Stimulated activated naive B cell treated with anti-CD40 and anti-IgM and Interleukin-4, amounts not matched to agents 10 μg/mL and 1 μg/mL and 100 μg/mL, for 72 hours (primary cell): Measurements from ENCODE around the gene SERPINE3.

Experiments
- ATAC-seq, 2 donors: fragments of 150-1000 bp; cut with Tn5 transposase; replicated peaks; 2 replicates each; pipeline ENCODE4 v1.10.0; 2021; ENCODE audit warnings: moderate library complexity in 1 of 2
- DNase-seq: peaks from one replicate; pipeline ENCODE4 v3.0.0; 2021
- H3K27ac Mint-ChIP-seq: one replicate; pipeline ENCODE4 v1.8.0; 2022; ENCODE audit warnings: mild to moderate bottlenecking, mixed read lengths
- H3K27me3 Mint-ChIP-seq, 2 donors: one replicate each; pipeline ENCODE4 v1.8.0; 2022; ENCODE audit warnings: mixed read lengths in 2 of 2
- H3K36me3 Mint-ChIP-seq, 2 donors: one replicate each; pipeline ENCODE4 v1.8.0; 2022; ENCODE audit warnings: mixed read lengths in 2 of 2, mild to moderate bottlenecking in 1 of 2
- H3K4me1 Mint-ChIP-seq, 2 donors: one replicate each; pipeline ENCODE4 v1.8.0; 2022; ENCODE audit warnings: mixed read lengths in 2 of 2, mild to moderate bottlenecking in 1 of 2
- H3K4me3 Mint-ChIP-seq, 2 donors: one replicate each; pipeline ENCODE4 v1.8.0; 2022; ENCODE audit warnings: mild to moderate bottlenecking in 2 of 2, mixed read lengths in 2 of 2, moderate library complexity in 1 of 2
- H3K9me3 Mint-ChIP-seq, 2 donors: one replicate each; pipeline ENCODE4 v1.8.0; 2022; ENCODE audit warnings: mixed read lengths in 2 of 2, mild to moderate bottlenecking in 1 of 2

Gene SERPINE3

GRCh38 chr13:51339354-51339753 lies at the start of gene SERPINE3:
TSS of gene SERPINE3 (plus strand) at chr13:51339691. CDS start at chr13:51341092, 1,401 bp downstream.
- Mint-ChIP-seq H3K9me3 (no peaks in the 10 kb centered on the region), H3K27me3 (no peaks in the 10 kb centered on the region), H3K4me3 (no peak within 1 kb of the TSS), H3K4me1 (no peaks in the 10 kb centered on the region), H3K36me3 (peaks cover under 1 to 3% of the 10 kb centered on the region in 2 donors), H3K27ac (no peak within 1 kb of the TSS)
- ATAC-seq, result no peak
- no peak for DNase-seq

DNA sequence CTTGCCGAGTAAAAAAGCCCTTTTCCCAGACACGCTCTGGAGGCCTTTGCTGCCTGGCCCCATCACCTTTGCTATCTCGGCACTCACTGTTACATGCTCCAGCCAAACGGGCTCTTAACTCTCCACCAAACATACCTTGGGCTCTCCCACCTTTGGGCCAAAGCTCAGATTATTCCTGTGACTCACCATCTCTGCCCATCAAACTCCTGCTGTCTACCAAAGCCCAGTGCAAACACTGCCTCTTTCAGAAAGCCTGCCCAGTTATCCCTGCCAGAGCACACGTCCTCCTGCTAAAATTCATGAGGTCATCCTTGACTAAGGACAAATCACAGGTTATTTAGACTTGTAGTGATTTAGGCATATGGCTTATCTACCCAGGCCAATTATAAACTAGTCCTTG lies 48.1 kb upstream of the SERPINE3 start:
- H3K4me3 Mint-ChIP-seq, result no peak overlapping the region
- no peaks in the 10 kb centered on the region for H3K36me3 Mint-ChIP-seq
- peaks cover 4% of the 10 kb centered on the region in 2 donors for H3K27me3 Mint-ChIP-seq
- H3K27ac Mint-ChIP-seq, result no peak overlapping the region
- DNase-seq (no peak), ATAC-seq (no peak)
- peaks cover 0 to 4% of the 10 kb centered on the region in 2 donors for H3K4me1 Mint-ChIP-seq
- H3K9me3 Mint-ChIP-seq, result no peaks in the 10 kb centered on the region

- Mint-ChIP-seq H3K4me3 (no peak overlapping the region), H3K9me3 (no peaks in the 10 kb centered on the region), H3K36me3 (no peaks in the 10 kb centered on the region), H3K27me3 (peaks cover 0 to 4% of the 10 kb centered on the region in 2 donors), H3K27ac (no peak overlapping the region), H3K4me1 (no peaks in the 10 kb centered on the region)
- no peak for ATAC-seq
- no peak for DNase-seq
These were observed 47.4 kb upstream of the SERPINE3 start for GRCh38 chr13:51292000-51292565.

DNA sequence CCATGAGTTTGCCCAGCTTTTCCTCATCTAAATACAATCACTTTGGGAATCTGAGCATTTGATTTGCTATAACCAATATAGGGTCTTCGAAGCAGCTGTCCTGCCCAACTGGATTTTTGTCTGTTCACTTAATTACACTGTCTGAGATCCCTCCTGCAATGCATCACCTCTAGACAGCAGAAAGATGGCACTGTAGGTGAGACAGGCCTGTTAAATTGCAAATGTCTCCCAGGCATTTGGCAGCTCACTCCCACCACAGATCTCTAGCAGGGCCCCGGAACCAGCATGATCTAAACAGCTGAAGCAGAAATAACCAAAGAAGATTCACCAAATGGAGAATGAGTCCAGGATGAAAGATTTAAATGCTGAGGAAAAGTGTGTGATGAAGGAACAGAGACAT lies 41.9 kb upstream of the SERPINE3 start:
- no peak overlapping the region for H3K4me3 Mint-ChIP-seq
- no peaks in the 10 kb centered on the region for H3K4me1 Mint-ChIP-seq
- no peak overlapping the region for H3K27ac Mint-ChIP-seq
- ATAC-seq, result peak in 1 of 2 donors; percentile 25
- no peaks in the 10 kb centered on the region for H3K36me3 Mint-ChIP-seq
- peaks cover 0 to 4% of the 10 kb centered on the region in 2 donors for H3K27me3 Mint-ChIP-seq
- no peak for DNase-seq
- no peaks in the 10 kb centered on the region for H3K9me3 Mint-ChIP-seq

GRCh38 chr13:51298812-51299211 lies 40.7 kb upstream of the SERPINE3 start:
- no peak for DNase-seq
- Mint-ChIP-seq H3K9me3 (no peaks in the 10 kb centered on the region), H3K4me3 (no peak overlapping the region), H3K27me3 (peaks cover 0 to 4% of the 10 kb centered on the region in 2 donors), H3K4me1 (no peaks in the 10 kb centered on the region), H3K36me3 (no peaks in the 10 kb centered on the region), H3K27ac (no peak overlapping the region)
- no peak for ATAC-seq

DNA sequence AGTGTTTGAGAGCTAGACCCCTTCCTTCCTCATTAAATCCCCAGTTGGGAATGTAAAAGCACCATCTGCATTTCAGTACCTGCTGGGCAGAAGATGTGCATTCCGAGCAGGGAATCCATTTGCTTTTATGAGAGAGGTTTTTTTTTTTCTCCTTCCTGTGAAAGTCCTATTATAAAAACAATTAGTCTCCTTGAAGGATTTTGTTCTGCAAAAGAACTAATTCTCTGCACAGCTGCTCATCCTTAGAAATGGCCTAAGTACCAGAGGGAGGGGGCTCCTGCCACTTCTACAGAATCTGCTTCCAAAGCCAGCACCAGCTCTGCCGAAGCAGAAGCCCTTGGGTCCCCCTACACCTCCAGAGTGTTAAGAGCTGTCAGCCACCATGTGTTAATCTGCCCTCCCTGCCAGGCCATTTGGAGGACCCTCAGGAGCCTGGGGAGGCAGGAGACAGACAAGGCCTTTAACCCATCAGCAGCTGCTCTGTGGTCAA lies 36.4 kb upstream of the SERPINE3 start:
- Mint-ChIP-seq H3K27ac (no peak overlapping the region), H3K4me1 (no peaks in the 10 kb centered on the region), H3K9me3 (no peaks in the 10 kb centered on the region), H3K27me3 (peaks cover 0 to 4% of the 10 kb centered on the region in 2 donors), H3K36me3 (no peaks in the 10 kb centered on the region), H3K4me3 (no peak overlapping the region)
- ATAC-seq, result no peak
- no peak for DNase-seq

- Mint-ChIP-seq H3K27me3 (peaks cover 0 to 4% of the 10 kb centered on the region in 2 donors), H3K9me3 (no peaks in the 10 kb centered on the region), H3K4me1 (no peaks in the 10 kb centered on the region), H3K27ac (no peak overlapping the region), H3K36me3 (no peaks in the 10 kb centered on the region), H3K4me3 (no peak overlapping the region)
- ATAC-seq (no peak), DNase-seq (no peak)
These were observed 35.6 kb upstream of the SERPINE3 start for GRCh38 chr13:51303882-51304281.

GRCh38 chr13:51305271-51305967 lies 34.1 kb upstream of the SERPINE3 start:
- H3K4me3 Mint-ChIP-seq, result no peak overlapping the region
- no peak for ATAC-seq
- H3K27me3 Mint-ChIP-seq, result no peaks in the 10 kb centered on the region
- H3K27ac Mint-ChIP-seq, result no peak overlapping the region
- no peaks in the 10 kb centered on the region for H3K4me1 Mint-ChIP-seq
- no peaks in the 10 kb centered on the region for H3K9me3 Mint-ChIP-seq
- no peak for DNase-seq
- no peaks in the 10 kb centered on the region for H3K36me3 Mint-ChIP-seq

DNA sequence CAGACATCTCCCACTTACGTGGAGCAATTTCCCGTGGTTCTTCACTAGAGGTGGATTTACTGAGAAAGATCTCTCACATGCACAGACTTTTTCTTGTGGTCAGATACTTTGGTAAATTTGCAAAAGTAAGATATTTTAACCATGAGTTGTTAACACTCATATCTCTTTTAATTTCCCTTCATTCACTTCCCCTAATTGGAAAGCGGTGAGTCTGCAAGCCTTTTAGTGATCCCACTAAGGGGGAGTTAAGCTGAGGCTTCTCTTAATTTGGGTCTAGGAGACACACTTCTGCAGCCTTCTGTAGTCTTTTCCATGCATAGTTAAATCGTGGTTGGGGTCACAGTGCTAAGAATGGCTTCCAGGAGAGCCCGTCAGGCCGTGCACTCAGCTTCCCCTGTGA lies 30.7 kb upstream of the SERPINE3 start:
- DNase-seq (no peak), ATAC-seq (no peak)
- H3K9me3 Mint-ChIP-seq, result no peaks in the 10 kb centered on the region
- H3K4me1 Mint-ChIP-seq, result no peaks in the 10 kb centered on the region
- H3K27me3 Mint-ChIP-seq, result no peaks in the 10 kb centered on the region
- H3K27ac Mint-ChIP-seq, result no peak overlapping the region
- no peaks in the 10 kb centered on the region for H3K36me3 Mint-ChIP-seq
- no peak overlapping the region for H3K4me3 Mint-ChIP-seq

GRCh38 chr13:51311231-51311630 lies 28.3 kb upstream of the SERPINE3 start:
- Mint-ChIP-seq H3K9me3 (no peaks in the 10 kb centered on the region), H3K27me3 (peaks cover 0 to 4% of the 10 kb centered on the region in 2 donors), H3K4me1 (no peaks in the 10 kb centered on the region), H3K27ac (no peak overlapping the region), H3K36me3 (no peaks in the 10 kb centered on the region), H3K4me3 (no peak overlapping the region)
- ATAC-seq (no peak), DNase-seq (no peak)

DNA sequence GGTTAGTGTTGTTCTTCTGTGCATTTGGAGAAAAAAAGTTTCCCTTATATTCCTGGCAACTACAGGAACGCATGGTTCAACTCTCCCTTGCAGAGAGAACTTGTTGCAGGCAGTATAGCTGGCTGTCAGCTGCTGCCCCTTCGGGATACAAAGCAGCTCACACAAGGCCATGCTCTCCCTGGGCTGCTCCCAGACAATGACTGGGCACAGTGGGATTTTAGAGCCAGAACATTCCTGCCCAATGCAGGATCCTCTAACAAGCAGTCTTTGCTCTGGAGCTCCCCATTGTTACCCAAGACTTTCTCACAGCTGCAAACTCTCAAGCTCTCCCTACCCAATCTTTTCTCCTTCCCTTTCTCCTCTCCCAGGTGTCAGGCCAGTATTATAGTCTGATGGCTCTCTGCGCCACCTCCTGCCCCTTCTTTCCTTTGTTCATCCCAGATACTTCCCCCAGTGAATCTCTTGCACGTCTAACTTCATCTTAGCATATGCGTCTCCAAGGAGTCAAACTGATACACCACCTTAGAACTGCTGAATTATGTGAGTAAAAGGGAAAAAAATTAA lies 27.5 kb upstream of the SERPINE3 start:
- DNase-seq (no peak), ATAC-seq (no peak)
- Mint-ChIP-seq H3K4me3 (no peak overlapping the region), H3K36me3 (no peaks in the 10 kb centered on the region), H3K9me3 (no peaks in the 10 kb centered on the region), H3K27me3 (peaks cover 0 to 4% of the 10 kb centered on the region in 2 donors), H3K4me1 (no peaks in the 10 kb centered on the region), H3K27ac (no peak overlapping the region)

GRCh38 chr13:51313619-51314018 lies 25.9 kb upstream of the SERPINE3 start:
- ATAC-seq, result no peak
- H3K36me3 Mint-ChIP-seq, result no peaks in the 10 kb centered on the region

DNA sequence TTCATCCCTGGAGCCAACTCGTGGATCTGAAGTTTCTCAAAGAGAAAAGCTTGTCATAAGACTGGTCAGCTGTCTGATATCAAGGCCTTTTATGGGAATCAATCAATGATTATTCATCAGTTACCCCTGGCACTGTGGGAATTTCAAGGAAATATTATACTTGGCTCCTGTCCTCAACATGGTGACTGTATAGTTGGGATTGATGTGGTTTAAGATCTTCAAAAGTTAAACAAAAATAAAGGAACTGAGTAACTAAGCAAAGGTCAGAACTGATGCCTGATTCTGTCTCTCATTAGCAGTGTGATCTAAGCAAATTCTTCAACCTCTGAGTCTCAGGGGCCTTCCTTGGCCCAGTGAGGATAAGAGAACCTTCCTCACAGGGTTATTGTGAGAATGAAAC lies 22.2 kb upstream of the SERPINE3 start:
- H3K4me3 Mint-ChIP-seq, result no peak overlapping the region
- no peaks in the 10 kb centered on the region for H3K9me3 Mint-ChIP-seq
- H3K27me3 Mint-ChIP-seq, result peaks cover 0 to 4% of the 10 kb centered on the region in 2 donors
- DNase-seq, result no peak
- H3K4me1 Mint-ChIP-seq, result no peaks in the 10 kb centered on the region
- H3K27ac Mint-ChIP-seq, result no peak overlapping the region
- no peaks in the 10 kb centered on the region for H3K36me3 Mint-ChIP-seq
- ATAC-seq, result peak; percentile 88

More at GRCh38 chr13:51313619-51314018, 25.9 kb upstream of the SERPINE3 start:
- H3K27ac Mint-ChIP-seq, result no peak overlapping the region
- peaks cover 0 to 4% of the 10 kb centered on the region in 2 donors for H3K27me3 Mint-ChIP-seq
- DNase-seq, result no peak
- no peak overlapping the region for H3K4me3 Mint-ChIP-seq
- no peaks in the 10 kb centered on the region for H3K4me1 Mint-ChIP-seq
- no peaks in the 10 kb centered on the region for H3K9me3 Mint-ChIP-seq

DNA sequence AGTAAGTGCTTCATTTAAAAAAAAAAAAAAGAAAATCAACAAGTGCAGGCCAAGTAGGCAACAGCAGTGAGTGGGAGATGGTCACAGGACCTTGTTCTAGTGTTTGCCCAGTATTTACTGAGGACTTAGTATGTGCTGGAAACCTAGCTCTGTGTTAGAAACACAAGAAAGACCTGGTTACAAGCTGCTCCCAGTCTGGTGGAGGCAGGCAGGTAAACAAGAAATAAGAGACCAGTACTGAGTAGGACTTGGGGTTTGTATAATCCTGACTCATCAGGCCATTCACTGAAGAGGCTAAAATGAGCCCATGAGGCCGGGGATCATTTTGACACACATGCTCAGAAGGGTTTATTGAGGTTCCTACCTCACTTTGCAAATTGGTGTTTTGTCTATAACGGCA lies 21.5 kb upstream of the SERPINE3 start:
- Mint-ChIP-seq H3K27me3 (peaks cover 0 to 4% of the 10 kb centered on the region in 2 donors), H3K4me1 (no peaks in the 10 kb centered on the region), H3K27ac (no peak overlapping the region), H3K36me3 (no peaks in the 10 kb centered on the region), H3K4me3 (no peak overlapping the region), H3K9me3 (no peaks in the 10 kb centered on the region)
- ATAC-seq, result no peak
- DNase-seq, result no peak

- ATAC-seq, result no peak
- H3K4me1 Mint-ChIP-seq, result no peaks in the 10 kb centered on the region
- H3K4me3 Mint-ChIP-seq, result no peak overlapping the region
- no peak for DNase-seq
- H3K36me3 Mint-ChIP-seq, result no peaks in the 10 kb centered on the region
- H3K27ac Mint-ChIP-seq, result no peak overlapping the region
- peaks cover 3 to 4% of the 10 kb centered on the region in 2 donors for H3K27me3 Mint-ChIP-seq
- H3K9me3 Mint-ChIP-seq, result no peaks in the 10 kb centered on the region
These were observed 20.6 kb upstream of the SERPINE3 start for GRCh38 chr13:51318876-51319275.
